ENCODE measurements around the gene NUDT5. TPM values are rescaled to one million over a fixed set of nuclear protein-coding genes. Genes with fewer than 3 reads are reported as not detected.
"Not testable (repeated sequence)": the region's sequence is repeated elsewhere in the genome, so short reads cannot be mapped to it uniquely, and the experiment has no call there.

Gene NUDT5
- total RNA-seq, 4 donors from 2014 or later, result 37.2 to 49.2 (median 41.8) TPM

DNA sequence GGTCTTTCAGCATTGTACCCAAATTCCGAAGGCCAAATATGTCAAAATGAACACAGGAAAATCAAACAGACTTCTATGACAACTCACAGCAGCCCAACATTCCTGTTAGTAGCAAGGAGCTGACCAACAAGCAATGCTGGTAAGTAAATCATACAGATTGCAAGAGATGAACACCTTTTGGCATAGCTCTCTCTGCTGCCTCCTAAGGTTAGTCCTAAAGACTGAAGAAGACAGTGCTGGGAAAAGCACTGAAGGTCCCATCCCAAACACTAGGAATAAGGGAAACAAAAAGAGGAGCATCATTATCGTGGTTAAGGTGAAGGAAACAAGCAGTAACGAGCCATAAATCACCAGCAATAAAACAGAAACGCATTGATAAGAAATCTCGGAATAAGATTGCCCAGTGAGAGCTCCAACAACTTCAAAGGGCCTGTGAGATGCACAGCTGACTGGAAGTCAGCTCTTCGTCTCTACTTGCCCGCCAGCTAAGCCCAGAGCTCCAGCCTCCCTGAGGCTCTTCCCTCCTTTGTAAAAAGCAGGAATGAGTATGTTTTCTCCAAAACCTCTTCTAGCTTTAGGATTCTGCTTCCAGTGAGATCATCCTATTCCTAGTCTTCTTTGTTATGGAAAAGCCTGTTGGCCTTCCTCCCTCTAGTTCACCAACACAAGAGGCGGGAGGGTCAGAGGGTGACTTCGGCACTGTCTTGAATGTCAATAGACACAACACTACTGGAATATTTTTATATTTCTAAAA, 15.3 kb downstream of the NUDT5 start:
- Histone ChIP-seq H3K27ac (no peak overlapping the region), H3K36me3 (peaks cover 70% of the 10 kb centered on the region), H3K27me3 (no peaks in the 10 kb centered on the region), H3K9me3 (no peaks in the 10 kb centered on the region), H3K4me1 (no peaks in the 10 kb centered on the region), H3K4me3 (no peak overlapping the region)
- 71% methylated on average over 9 of the region's 9 CpGs for WGBS
- no peak for TF ChIP-seq POLR2AphosphoS5 (IDR thresholded peaks at IDR 0.05)
- TF ChIP-seq EP300 (IDR thresholded peaks at IDR 0.05), result no peak
- TF ChIP-seq POLR2A (IDR thresholded peaks at IDR 0.05), result no peak
- TF ChIP-seq, protein P1, sequence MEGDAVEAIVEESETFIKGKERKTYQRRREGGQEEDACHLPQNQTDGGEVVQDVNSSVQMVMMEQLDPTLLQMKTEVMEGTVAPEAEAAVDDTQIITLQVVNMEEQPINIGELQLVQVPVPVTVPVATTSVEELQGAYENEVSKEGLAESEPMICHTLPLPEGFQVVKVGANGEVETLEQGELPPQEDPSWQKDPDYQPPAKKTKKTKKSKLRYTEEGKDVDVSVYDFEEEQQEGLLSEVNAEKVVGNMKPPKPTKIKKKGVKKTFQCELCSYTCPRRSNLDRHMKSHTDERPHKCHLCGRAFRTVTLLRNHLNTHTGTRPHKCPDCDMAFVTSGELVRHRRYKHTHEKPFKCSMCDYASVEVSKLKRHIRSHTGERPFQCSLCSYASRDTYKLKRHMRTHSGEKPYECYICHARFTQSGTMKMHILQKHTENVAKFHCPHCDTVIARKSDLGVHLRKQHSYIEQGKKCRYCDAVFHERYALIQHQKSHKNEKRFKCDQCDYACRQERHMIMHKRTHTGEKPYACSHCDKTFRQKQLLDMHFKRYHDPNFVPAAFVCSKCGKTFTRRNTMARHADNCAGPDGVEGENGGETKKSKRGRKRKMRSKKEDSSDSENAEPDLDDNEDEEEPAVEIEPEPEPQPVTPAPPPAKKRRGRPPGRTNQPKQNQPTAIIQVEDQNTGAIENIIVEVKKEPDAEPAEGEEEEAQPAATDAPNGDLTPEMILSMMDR (IDR thresholded peaks at IDR 0.05), result no peak
- DNase-seq (ENCODE audit: low spot score in 2 of 2), result no peak

DNA sequence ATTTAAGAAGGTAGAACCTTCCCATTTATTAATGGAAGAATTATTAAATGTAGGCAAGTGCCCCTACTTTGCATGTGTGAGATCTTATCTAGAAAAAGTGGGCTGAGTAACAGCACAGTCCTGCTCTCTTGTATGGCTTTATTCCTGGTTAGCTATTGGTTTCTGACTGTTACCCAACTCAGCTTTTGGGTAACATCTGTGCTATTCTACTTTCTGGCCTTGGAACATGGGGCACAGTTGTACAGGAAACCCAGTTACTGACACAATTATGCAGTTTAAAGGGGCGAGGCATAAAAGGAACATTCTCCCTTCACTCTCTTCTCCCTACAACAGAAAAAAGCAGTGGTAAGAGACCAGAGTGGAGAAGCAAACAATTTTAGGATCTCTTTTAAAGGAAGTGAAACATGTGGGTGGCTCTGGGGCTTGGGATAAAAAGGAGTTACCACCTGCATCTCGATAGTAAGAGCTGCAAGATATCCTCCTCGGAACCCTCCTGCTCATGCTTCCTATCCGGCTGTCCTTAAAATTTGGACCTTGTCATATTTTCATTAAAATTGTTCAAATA, 16.0 kb downstream of the NUDT5 start:
- no peak for DNase-seq (ENCODE audit: low spot score in 2 of 2)
- H3K4me1 ChIP-seq, result no peaks in the 10 kb centered on the region
- H3K27ac ChIP-seq, result no peak overlapping the region
- H3K9me3 ChIP-seq, result no peaks in the 10 kb centered on the region
- no peaks in the 10 kb centered on the region for H3K27me3 ChIP-seq
- H3K4me3 ChIP-seq, result no peak overlapping the region
- 86% methylated on average over 4 of the region's 4 CpGs for WGBS
- TF ChIP-seq EP300 (IDR thresholded peaks at IDR 0.05) (no peak), POLR2AphosphoS5 (IDR thresholded peaks at IDR 0.05) (no peak), POLR2A (IDR thresholded peaks at IDR 0.05) (no peak)
- TF ChIP-seq, protein P1 (IDR thresholded peaks at IDR 0.05), result no peak
- H3K36me3 ChIP-seq, result peaks cover 70% of the 10 kb centered on the region

DNA sequence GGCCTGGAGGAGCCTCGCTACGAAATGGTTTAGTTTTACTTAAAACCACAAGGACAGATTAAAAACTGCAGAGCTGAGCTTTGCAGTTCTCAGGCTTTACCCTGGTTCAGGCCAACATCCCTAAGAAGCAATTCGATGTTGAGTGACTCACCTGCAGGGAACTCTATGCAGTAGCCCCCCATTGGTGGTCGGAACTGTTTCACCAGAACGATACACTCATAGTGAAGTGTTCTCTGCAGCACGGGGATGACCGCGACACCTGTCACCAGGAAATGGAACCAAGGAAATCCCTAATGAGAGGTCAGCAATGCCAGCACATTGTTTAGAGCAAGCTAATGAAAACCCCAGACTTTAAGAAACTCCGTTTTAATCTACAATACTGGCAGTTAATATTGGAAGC, 18.0 kb downstream of the NUDT5 start:
- Histone ChIP-seq H3K4me1 (no peaks in the 10 kb centered on the region), H3K36me3 (peaks cover 74% of the 10 kb centered on the region), H3K27me3 (no peaks in the 10 kb centered on the region), H3K4me3 (no peak overlapping the region), H3K9me3 (no peaks in the 10 kb centered on the region), H3K27ac (no peak overlapping the region)
- TF ChIP-seq POLR2AphosphoS5 (IDR thresholded peaks at IDR 0.05), result no peak
- TF ChIP-seq, protein P1 (IDR thresholded peaks at IDR 0.05), result no peak
- TF ChIP-seq POLR2A (IDR thresholded peaks at IDR 0.05), result no peak
- no peak for DNase-seq (ENCODE audit: low spot score in 2 of 2)
- WGBS, result 90% methylated on average over 9 of the region's 9 CpGs

DNA sequence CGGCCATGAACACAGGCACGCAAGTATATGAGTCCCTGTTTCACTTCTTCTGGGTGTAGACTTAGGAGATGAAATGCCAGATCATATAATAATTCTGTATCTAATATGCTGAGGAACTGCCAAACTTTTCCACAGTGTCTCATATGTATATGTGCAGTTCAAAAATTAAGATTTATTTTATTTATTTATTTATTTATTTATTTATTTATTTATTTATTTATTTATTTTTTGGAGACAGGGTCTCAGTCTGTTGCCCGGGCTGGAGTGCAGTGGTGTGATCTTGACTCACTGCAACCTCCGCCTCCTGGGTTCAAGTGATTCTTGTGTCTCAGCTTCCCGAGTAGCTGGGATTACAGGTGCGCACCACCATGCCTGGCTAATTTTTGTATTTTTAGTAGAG, 24.2 kb downstream of the NUDT5 start:
- H3K9me3 ChIP-seq; H3K27ac ChIP-seq; DNase-seq (ENCODE audit: low spot score in 2 of 2); H3K4me3 ChIP-seq; H3K27me3 ChIP-seq; H3K4me1 ChIP-seq: not testable (repeated sequence)
- WGBS, result 84% methylated on average over 6 of the region's 6 CpGs
- H3K36me3 ChIP-seq, result peaks cover 95% of the 10 kb centered on the region

DNA sequence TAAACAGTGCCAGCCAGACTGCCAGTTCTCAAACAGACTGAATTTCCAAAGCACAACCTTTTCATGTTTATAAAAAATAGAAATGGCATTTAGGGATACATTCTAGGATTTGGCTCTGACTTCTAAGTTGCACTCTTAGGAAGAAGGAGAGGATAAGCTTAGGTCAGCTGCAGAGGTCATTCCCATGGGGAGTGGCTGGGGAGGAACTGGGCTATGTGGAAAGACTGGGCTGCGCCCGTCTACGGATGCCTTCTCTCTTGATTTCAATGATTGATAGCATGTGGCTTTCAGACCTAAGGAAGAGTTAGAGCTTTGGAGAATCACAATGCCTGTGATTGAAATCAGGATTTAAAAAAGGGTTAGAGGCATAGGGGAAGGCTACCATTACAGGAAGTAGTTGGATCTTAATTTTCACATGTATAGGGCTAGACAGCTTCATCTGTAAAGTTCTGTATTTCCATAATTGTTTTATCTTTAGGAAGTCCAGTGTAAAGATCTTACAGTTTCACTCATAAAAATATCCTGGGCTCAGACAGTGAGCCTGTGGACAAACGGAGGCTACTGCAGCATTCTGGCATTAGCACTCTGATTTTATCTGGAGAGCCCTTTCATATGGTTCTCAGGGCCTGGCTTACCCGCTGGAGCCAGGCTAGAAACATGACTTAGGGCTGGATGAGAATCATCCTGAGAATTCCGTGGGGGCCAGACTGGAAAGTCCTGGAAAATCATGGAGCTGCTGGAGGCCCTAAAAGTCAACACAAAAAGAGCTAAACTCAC, 29.5 kb downstream of the NUDT5 start:
- TF ChIP-seq, protein P1 (IDR thresholded peaks at IDR 0.05), result no peak
- TF ChIP-seq EP300 (IDR thresholded peaks at IDR 0.05) (no peak), POLR2AphosphoS5 (IDR thresholded peaks at IDR 0.05) (no peak), POLR2A (IDR thresholded peaks at IDR 0.05) (no peak)
- Histone ChIP-seq H3K4me3 (no peak overlapping the region), H3K4me1 (no peaks in the 10 kb centered on the region), H3K36me3 (peaks cover 89% of the 10 kb centered on the region), H3K27me3 (no peaks in the 10 kb centered on the region), H3K9me3 (no peaks in the 10 kb centered on the region), H3K27ac (no peak overlapping the region)
- 80% methylated on average over 6 of the region's 6 CpGs for WGBS
- no peak for DNase-seq (ENCODE audit: low spot score in 2 of 2)
